HG02798 (cell line): ENCODE results near the gene OGA.

Source experiments
- ATAC-seq: cut with Tn5 transposase; IDR thresholded peaks from one replicate; pipeline ENCODE4 v1.9.1; 2021; ENCODE audit warnings: mild to moderate bottlenecking; ENCODE audit not compliant: unreplicated experiment, poor library complexity

The OGA gene

DNA sequence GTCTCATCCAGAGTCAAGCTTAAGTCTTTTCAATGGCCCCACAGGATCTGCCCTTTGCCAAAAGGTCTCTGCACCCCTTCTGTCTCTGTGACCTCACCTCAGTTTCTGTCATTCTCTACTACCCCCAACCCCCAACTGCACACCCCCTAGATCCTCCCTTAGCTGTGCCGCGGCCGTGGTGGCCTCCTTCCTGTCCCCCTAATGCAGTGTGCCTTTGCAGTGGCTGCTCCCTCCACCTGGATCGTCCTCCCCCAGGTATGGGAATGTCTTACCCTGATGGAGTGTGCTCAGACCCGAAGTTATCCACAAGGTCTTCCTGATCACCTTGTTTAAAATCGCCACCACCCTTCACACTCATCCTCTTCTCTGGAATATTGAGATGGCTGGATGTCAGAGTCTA lies 51.9 kb downstream of the OGA start:
- ATAC-seq = no peak

DNA sequence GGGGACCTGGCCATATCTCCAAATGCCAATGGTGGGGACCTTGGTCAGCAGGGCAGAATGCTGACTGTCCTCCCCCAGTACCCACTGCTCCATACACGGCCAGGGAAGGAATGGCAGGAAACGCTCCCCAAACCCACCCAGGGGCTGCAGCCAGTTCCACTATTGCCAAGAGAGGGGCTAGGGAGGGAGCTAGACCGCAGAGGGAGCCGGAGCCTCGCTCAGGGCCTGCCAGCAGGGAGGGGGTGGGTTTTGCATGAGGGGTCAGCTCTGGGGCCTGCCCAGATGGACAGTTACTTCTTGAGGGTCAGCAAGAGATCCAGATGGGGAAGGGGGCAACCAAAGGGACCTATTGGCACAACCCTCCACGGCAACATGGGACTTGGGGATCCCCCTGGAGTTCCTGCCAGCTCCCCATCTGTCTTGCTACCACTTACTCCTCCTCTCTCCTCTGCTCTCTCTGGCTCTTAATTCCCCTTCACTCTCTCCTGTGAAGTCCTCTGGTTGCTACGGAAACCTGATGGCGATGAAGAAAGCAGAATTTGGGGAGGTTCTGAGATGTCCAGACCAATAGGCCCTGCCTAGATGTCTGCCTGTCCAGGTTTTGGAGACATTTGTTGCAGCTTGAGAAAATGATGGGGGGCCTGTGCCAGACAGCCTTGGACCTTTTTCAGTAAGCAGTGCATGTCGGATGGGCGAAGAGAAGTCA lies 55.0 kb downstream of the OGA start:
- no peak for ATAC-seq

DNA sequence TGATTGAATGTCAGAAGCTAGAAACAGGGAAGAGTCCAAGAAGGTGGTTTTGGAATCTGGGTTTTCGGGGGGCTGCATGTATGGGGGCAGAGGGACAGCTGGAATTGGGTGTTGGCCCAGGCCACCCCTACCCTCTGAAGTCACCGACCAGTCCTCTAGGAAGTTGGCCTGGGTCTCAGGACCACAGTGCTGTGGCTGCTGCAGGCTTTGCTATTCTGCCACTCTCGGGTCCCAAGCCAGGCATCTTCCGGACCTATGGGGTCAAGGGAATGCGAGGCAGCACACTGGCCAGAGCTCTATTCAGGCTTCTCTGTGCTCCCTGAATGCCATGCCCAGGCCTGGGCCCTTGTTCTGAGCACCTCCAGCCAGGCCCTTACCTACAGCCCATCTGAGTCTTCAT lies 55.5 kb downstream of the OGA start:
- no peak for ATAC-seq

DNA sequence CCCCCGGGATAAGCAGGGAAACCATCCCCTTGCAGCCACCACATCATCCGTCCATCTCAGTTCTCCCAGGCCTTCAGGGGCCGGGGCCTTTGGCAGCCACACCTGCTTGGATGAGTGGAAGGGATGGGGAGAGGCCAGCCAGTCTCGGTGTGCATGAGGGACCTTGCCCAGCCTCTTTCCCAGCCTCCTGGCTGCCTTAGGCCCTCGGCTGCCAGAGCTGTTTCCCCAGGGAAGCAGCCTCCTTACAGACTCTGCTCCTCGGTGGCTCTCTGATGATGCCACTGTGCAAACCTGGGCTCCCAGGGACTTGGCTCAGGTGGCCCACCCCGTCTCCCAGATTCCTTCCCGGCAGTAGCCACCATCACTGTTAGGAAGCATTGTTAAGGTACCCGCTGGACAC lies 57.0 kb downstream of the OGA start:
- no peak for ATAC-seq

DNA sequence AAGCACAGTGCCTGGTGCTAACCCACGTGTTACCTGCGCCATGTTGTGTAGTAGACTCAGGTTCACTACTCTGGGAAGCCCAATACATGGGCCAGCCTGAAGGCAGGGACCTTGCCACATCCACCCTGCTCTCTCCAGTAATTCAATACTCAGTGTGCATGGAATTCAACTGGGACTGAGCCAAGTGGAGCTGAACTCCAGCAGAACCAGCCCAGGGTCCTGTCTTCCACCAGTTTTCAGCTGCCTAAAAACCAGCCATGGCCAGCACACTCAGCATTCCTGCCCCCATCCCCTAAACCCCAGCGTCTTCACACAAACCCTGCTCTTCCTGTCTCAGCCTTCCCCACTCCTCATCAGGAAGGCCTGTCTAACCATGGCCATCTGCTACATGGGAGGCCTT lies 57.7 kb downstream of the OGA start:
- ATAC-seq = no peak

DNA sequence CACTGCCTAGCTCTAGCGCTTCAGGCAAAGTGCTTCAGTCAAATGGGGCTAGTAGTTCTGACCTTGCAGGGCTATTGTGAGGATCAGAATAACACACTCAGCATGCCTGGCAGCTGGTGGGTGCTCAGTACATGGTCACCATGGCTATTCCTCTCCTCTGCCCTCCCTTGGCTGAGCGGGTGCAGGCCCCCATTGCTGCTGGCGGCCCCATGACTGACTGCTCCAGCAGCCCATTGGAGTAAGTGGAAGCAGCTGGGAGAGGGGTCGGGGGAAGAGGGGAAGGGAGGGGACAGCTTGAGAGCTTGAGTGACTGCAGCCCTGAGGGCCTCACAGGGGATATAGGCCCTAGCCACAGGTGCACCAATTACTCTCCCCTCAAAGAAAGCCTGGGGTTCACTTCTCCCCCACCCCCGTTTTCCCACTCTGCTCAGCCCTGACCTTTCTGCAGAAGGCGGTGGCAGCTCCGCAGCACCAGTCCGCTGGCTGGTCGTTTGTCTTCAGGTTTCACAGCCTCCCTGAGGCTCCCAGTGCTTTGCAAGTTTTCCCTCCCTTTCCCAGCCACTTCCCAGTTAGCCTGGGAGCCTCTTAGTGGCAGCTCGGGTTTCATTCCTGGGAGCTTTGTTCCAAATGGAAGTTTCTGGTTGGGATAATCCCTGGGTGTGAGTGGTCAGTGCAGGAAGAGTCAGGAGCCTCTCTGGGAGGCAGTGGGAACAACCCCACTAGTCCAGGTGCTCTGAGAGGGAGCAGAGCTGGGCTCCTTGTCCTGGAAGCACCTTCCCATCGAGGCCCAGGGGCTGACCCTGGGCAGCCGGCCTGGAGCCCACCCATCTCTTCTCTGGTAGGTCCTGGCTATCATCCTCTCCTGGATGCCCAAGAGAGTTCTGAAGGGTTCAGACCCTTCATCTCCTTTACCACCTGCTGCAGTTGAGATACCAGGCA lies 58.7 kb downstream of the OGA start:
- no peak for ATAC-seq

DNA sequence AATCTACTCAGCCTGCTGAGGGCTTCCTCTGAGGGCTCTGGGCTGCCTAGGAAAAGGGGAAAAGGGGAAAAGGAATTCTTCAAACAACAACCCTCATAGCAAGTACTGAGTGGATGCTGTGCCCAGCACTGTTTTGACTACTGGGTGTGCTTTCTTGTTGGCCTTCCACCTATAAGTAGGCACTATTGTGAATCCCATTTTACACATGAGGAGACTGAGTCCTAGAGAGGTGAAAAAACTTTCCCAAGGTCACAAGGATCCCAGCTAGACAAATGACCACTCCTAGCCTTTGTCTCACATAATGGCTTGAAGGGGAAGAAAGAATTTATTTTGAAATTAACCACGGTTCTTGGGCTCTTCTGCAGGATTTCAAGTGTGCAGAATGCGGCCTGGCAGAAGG lies 59.4 kb downstream of the OGA start:
- ATAC-seq = no peak

DNA sequence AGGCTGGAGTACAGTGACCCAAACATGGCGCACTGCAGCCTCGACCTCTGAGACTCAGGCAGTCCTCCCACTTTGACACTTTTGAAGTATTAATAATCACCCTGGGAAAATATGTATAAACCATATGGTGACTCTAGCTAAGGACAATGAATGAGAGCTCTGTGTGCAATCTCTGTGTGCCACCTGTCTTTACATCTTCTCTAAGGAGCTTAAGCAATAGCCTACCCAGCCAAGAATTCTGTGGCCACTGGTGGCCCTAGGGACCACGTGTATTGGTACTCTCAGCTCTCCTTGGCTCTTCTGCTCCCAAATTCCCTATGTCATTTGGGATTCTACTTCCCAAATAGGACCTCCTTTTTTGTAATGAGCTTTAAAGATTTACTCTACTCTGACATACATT lies 66.0 kb downstream of the OGA start:
- ATAC-seq = no peak

DNA sequence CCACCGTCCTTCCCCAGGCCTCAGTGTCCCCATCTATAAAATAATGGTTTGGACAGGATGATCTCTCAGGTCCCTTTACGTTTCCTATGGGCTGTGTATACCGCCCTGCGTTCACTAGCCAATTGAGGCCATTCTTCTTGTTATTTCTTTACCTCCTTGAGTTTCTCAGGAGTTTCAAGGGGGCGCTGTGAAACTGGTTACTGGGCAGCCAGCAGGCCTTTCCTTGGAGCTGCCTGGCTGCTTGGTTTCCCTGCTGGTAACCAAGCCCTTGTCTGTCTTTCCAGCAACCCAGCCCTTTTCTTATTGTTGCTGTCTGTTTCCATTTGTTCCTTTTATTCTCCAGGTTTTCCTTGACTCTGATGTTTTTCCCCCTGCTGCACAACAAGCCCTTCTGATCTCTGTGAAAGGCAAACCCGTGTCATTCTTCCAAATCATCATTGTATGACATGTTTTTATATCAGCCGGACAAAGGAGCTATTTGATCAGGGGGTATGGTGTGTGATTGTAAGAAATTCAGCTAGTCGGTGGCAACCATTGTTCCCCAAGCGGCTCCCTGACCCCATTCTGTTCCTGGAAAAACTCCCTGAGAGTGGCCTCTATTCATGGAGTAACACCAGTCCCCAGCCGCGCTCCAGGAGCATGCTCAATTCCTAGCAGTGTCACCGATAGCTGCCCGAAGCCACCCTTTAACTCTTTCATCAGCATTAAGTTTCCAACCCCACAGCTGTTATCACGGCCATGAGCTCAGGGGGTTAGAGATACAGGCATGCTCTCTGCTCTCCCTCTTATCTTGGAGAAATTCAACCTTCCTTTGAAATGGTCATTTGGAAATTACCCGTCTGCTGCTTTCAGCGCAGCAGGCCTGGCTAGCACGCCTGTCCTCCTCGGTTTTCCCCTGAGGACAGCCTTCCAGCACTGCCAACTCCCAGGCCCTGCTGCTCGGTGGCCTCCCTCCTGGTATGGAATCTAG lies 68.9 kb downstream of the OGA start:
- no peak for ATAC-seq

DNA sequence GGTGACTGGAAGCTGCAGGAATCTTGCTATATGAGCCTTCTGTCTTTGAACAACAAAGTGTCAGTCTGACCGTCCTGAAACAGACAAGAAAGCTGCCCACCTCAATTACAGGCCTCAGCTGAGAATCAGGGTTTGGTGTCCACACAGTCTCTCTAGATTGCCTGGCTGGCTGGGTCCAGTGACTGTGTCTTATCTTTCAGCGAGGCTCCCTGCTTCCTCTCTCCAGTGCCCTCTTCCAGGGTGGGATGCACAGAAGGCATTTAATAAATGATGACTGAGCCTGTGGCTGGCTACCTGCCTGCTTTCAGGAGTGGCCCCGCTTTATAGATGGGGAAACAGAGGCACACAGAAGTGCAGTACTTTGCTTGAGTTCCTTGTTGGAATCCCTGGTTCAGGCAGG lies 69.7 kb downstream of the OGA start:
- ATAC-seq = no peak

DNA sequence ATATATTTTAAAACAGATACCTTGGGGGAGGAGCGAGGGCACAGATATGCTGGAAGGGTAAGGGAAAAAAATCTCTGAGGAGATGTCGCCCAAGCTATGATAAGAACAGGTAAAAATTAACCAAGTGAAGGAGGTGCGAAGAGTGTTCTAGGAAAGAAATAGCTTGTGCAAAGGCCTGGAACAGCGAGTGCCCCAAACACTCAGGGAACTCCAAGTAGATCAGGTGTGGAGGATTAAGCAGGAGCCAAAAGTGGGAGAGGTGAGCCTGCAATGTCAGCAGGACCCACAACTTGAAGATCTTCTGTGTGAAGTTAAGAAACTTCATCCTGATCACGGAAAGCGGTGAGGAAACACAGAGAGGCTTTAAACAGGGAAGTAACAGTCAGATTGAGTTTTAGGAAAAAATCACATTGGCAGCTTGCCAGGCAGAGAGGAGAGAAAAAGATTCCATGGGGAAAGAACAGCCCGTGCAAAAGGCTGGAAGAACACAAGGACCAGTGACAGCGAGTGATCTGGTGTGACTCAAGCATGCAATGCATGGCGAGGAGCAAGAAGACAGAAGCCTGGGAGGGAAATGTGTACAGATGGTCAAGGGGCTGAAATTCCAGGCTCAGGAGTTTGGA lies 73.1 kb downstream of the OGA start:
- no peak for ATAC-seq

DNA sequence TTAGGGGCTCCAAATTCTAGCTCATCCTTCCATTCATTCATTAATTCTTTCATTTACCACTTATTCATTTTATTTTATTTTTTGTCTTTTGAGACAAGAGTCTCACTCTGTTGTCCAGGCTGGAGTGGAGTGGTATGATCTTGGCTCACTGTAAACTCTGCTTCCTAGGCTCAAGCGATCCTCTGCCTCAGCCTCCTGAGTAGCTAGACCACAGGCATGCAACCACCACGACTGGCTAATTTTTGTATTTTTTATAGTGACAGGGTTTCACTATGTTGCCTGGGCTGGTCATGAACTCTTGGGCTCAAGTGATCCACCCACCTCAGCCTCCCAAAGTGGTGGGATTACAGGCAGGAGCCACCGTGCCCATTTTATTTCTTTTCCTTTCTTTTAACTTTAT lies 74.0 kb downstream of the OGA start:
- no peak for ATAC-seq

DNA sequence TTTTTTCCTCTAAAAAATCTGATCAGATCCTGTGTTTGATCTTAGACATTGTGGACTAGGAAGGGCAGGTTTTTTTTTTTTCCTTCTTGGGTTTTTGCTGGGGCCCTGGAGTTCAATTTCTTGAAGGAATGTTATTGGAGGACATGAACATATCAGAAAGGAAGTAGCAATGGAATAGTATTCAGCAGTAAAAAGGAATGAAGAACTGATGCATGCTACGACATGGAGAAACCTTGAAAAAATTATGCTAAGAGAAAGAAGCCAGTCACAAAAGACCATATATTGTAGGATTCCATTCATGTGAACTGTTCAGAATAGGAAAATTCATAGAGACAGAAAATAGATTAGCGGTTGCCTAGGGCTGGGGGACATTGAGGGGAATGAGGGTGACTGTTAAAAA lies 76.3 kb downstream of the OGA start:
- no peak for ATAC-seq

DNA sequence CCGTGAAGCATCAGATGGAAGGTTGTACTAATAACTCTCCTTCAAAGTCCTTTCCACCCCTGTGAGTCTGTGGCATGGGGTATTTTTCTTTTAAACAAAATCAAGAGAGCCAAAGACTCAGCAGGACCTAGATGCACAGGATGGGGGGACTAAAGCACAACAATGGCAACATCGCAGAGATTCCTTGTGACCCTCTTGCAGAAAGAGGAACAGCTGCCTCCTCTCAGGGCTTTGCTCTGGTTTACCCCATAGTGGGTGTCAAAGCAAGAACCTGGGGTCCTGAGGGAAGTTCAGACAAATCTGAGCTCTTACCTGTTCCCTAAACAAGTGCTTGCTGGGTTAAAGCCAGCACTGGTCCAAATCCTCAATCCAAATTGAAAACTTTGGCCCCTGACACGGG lies 81.6 kb downstream of the OGA start:
- no peak for ATAC-seq
